PFSK-1 (cell line): ENCODE data around the gene PIK3R4.

Experiments used
- FOXP2 ChIP-seq: optimal IDR thresholded peaks from 2 replicates; pipeline ENCODE3; 2011; ENCODE audit warnings: borderline replicate concordance, control low read depth, inconsistent platforms; ENCODE audit not compliant: insufficient read depth; ENCODE audit errors: extremely low read length, extremely low read depth
- POLR2AphosphoS5 ChIP-seq: IDR thresholded peaks from 2 replicates; pipeline ENCODE4 v1.6.1; 2012; ENCODE audit warnings: low read depth, mild to moderate bottlenecking, control low read depth, low read length, moderate library complexity
- REST ChIP-seq, 2 experiments: IDR thresholded peaks; 2 replicates each; pipeline versions ENCODE4 v1.6.1 to v1.8.0; 2011 to 2012; ENCODE audit warnings: low read depth in 2 of 2, low read length in 2 of 2, control low read depth in 1 of 2, inconsistent platforms in 1 of 2, mild to moderate bottlenecking in 1 of 2, moderate library complexity in 1 of 2; ENCODE audit not compliant: insufficient read depth in 1 of 2
- SIN3A ChIP-seq: IDR thresholded peaks from 2 replicates; pipeline ENCODE4 v1.6.1; 2012; ENCODE audit warnings: mild to moderate bottlenecking, low read length, moderate library complexity, borderline replicate concordance; ENCODE audit not compliant: insufficient read depth
- TAF1 ChIP-seq: IDR thresholded peaks from 2 replicates; pipeline ENCODE4 v1.6.1; 2012; ENCODE audit warnings: low read length, control low read depth, borderline replicate concordance; ENCODE audit not compliant: insufficient read depth

- TF ChIP-seq POLR2AphosphoS5: no peak
- TF ChIP-seq TAF1: no peak
- TF ChIP-seq REST (IDR thresholded peaks at IDR 0.05; ENCODE audit: insufficient read depth in 1 of 2, low read depth in 2 of 2, low read length in 2 of 2): no peak
- no peak for TF ChIP-seq SIN3A
- no peak for TF ChIP-seq FOXP2
These were observed 101.9 kb downstream of the PIK3R4 start for GRCh38 chr3:130644628-130645253.
